Measurements from ENCODE around the gene NDNF.

The NDNF gene

GRCh38 chr4:121070696-121071639 is 1.4 kb downstream of the NDNF start:
- DNase-seq, result peak in 12 of 56 donors; percentile 2 to 39 (median 8)

DNA sequence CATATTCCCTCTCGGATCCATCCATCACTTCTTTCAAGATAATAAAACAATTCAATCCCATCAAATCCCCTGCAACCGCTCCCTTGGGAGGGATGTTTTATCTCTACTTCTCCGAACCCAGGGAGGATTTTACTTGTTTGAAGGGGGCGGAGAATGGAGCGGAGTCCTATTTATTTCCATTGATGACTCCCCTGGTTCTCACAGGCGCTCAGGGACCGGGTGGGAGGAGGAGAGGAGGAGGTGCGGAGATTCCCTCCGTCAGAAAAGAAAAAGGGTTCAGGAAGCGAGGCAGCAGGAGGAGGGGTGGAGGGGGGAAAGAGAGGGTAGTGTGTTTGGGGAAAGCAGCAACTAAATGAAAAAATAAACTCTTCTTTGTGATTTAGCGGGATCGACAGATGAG is 2.1 kb downstream of the NDNF start:
- DNase-seq, result peak in 1 of 56 donors; percentile 8

DNA sequence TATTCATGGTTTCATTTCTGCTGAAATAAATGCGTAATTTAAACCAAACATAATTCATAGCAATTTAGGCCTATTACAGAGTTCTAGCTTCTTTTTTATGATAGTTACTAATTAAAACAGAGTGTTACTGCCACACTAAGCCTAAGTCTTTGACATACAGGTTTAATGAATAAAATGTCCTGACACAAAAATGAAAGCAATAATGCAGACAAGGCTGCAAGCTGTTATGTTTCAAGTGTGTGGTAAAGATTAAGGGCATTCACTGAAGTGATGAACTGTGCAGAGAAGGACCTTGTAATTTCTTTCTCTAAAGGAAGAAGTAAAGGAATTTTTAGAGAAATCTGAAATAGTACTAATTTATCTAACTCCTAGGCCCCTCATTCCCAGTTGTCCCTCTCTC is 2.9 kb downstream of the NDNF start:
- no peak for DNase-seq

DNA sequence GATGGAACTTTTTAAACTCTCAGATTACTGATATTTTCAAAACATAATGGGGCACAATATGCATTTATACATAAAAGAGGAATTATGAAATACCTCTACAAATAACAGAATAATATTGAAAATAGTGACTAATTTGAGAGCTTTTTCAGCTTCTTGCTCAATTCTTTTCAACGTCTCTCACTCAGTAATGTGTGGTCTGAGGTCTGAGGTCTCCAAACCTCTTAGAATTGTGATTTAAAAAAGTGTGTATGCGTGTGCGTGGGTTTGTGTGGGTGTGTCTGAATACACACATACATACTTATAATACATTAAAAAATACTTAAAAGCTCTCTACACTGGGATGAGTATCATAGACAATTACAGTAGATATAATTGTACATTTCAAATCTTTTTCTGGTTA is 7.9 kb downstream of the NDNF start:
- DNase-seq, result no peak

DNA sequence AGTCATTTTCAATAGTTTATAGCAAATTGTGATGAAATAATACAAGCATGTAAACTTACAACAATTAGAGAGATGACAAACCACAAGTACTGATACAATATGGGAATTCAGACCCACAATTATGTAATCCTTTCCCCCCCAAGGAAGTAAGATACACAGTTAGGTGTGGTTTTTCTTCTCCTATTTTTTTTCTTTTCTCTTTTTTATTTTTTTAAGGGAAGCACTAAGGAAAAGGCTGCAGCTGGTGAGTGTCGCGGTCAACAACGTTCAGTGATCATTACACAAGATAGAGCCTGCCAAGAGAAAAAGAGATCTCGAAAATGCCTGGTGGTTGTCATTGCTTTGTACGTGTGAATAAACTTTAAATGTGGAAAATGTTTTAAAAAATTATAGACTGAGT is 9.8 kb downstream of the NDNF start:
- DNase-seq, result no peak

GRCh38 chr4:121061861-121062260 is 10.5 kb downstream of the NDNF start:
- DNase-seq, result no peak

GRCh38 chr4:121061215-121061614 is 11.1 kb downstream of the NDNF start:
- DNase-seq, result no peak

DNA sequence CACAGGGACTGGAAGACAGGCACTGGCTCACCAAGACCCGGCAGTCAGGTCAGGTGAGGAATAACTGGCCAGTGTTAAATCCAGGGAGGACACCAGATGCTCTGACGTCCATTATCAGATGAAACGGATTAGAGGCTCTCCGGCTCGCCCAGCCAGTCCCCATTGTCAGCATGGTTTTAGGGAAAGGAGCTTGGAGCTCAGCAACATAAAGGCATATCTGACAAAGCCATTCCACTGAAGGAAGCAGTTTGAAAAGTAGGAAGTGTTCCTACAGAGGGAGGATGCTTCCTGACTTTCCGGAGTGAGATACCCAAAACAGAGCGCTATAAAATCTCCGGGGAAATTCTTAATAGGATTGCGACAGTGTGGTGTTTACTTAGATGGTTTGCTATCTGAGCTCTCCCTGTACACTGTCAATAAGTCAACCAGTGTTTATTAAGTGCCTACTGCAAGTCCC is 14.8 kb downstream of the NDNF start:
- DNase-seq, result no peak

DNA sequence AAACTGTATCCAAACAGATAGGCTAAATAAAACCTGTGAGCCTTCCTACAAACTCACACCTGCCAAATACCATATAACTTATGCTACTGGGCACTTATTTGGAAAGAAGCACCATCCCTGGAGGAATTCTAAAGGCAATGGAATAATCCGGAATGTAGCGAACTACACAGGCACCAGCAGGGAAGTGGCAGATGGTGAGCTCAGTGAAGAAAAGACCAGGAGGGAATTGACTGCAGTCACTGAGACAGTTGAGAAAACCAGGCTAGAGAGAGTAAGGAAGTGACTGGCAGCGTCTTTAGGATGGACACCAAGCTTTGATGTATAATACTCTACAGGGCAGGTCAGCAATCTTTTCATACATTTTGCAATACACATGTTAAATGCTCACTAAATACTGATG is 16.3 kb downstream of the NDNF start:
- DNase-seq, result no peak

DNA sequence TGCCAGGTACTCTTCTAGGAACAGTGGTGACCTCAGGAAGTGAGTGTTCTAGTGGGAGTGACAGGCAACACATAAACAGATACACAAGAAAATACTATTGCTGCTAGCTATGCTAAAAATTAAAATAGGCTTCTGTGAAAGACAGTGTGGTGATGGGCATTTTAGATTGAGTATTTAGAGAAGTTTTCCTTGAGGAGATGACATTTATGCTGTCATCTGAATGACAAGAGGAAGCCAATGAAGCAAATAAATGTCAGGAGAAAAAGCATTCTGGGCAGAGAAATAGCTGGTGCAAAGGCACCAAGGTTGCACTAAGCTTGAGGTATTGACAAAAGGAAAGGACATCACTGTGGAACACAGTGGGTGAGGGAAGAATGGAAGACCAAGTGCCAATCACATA is 18.0 kb downstream of the NDNF start:
- no peak for DNase-seq

DNA sequence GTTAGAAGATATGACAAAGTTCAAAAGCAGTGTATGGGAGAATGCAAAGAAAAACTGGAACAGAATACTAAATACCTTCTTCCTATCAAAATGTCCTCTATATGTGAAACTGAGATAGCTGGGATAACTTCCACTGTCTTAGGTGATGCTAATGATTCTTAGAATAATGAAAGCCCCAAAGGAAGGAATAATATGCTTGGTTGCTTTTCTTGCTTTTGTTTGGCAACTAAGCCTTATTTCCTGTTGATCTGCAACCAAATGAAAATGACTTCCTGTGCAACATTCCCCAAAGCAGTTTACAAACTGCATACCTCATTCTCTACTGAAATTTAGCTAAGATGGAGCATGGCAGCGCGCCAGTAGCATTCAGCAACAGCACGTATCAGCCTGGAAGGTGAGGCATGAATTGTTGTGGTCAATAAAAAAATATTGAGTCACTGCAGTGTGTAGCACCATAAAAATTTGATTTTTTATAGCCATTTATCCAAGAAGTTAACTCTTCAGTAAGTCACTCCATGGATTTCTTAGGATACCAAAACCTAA is 18.7 kb downstream of the NDNF start:
- no peak for DNase-seq

DNA sequence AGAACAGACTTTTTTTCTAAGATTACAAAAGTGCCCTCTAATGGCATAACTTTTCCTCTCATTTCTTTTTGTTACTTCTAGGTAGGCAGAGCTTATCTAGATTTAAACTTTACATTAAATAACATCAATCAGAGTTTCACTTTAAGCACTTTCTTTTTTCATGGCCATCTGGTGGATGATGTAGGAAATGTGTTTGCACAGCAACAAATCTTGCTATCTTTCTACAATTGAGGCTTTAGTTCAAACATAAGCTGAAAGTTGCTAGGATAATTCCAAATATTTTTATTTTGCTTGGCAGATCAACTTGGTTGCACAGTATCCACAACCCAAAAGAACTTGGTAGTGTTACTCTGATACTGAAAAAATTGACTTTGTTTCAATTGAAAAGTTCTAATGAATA is 22.0 kb downstream of the NDNF start:
- DNase-seq, result no peak

DNA sequence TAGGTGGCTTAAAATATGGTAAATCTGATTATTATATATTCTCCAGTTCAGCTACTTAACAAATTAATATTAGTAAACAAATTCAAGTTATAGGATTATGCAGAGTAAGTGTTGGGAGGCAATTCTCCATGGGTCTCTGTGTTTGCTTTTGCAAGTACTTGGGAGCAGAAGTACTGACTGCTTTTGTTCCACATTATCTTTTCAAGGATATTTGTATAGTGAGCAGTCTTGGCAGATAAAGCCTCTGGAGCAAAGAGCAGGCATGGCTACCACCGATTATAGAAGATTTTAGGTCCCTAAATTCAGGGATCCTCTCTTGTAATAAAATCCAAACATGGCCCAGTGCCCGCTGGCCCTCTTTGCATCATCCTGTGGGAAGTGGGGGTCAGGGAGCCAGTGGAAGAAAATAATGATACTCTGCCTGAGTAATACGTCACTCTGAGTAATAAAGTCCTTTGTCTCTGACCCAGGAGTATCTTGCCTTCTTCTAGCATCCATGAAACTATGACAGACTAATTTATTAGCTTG is 23.2 kb downstream of the NDNF start:
- DNase-seq, result no peak

- no peak for DNase-seq
Measured at GRCh38 chr4:121048165-121048564, 24.2 kb downstream of the NDNF start.

DNA sequence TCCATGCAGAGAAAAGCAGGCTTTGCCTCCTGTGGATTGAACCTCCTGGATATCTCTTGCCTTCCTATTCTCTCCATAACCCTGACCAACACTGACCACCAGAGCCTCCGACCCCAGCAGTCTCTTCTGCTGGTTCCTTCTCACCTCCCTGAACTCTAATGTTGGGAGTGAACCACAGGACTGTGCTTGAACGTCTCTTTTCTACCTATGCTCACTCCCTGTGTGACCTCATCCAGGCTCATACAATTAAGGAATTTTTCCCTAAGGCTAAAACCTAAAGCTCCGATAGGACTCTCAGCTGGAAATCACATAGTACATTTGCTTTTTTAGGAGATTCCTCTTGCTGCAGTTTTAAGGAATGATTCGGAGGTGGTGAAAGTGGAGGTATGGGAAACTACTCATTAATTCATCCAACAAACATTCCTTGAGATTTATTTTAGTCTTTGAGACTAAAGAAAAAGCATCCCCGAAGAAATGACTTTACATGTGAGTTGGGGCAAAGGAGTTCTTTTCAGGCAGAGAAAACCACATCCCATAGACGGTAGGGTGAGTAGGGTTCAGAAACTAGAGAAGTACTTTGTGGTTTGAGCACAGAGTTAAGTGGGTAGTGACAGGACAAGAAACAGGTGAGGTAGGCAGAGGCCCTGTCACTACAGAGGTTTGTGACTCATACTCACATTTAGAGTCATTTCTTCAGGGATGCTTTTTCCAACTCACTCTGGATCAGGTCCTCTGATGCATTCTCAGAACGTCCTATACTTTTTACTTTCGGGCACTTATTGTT is 30.8 kb downstream of the NDNF start:
- DNase-seq, result no peak

DNA sequence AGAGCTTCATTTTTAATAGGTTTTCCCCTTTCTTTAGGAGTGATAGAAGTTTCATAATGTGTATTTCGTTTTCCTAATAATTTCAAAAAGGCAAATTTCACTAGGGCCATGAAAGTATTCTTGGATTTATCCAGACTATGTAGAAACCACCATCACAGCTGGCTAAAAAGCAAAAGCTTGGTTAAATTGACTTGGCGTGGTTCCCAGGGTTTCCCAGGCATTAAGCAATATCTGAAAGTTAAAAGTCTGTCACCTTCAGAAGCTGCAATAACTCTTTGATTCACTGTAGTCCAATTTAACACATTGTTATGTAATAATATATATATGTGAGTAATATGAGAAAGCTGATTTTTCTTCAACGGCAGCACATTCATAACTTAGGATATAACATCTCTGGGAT is 38.3 kb downstream of the NDNF start:
- no peak for DNase-seq

GRCh38 chr4:121030711-121031110 is 41.6 kb downstream of the NDNF start:
- DNase-seq, result no peak

GRCh38 chr4:121030131-121030530 is 42.2 kb downstream of the NDNF start:
- DNase-seq, result no peak

- DNase-seq, result no peak
Measured at GRCh38 chr4:121026034-121026433, 46.3 kb downstream of the NDNF start.

DNA sequence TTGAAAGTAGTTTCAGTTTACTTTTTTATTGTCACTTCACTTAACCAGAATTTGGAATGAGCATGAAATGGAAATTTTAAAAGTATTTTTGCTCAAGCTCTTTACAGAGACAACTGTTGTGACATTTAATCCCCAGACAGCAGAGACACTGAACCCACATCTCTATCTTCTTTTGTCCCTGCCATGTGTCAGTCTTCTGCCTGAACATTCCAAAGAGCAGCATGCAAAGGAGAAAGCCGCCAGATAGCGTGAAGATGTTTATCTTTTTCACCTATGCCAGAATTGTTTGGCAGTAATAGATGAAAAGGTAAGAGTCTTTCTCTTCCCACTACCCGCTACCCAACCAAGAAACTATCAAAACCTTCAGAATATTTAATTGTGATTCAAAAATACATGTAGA is 46.8 kb downstream of the NDNF start:
- no peak for DNase-seq

DNA sequence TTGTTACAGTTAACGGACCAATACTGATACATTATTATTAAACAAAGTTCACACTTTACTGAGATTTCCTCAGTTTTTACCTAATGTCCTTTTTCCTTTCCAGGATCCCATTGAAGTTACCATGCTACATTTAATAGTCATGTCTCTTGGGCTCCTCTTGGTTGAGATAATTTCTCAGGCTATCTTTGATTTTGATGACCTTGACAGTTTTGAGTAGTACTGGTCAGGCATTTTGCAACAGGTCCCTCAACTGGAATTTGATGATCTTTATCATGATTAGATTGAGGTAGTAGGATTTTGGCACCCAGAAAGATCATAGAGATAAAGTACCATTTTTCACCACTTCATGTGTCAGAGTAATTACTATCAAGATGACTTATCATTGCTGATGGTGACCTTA is 53.8 kb downstream of the NDNF start:
- no peak for DNase-seq

- DNase-seq, result no peak
Measured at GRCh38 chr4:121016611-121017010, 55.7 kb downstream of the NDNF start.

Measured in nucleus accumbens (tissue), 56 donors.